Measurements from ENCODE around the gene PPP2R3A.

The PPP2R3A gene

DNA sequence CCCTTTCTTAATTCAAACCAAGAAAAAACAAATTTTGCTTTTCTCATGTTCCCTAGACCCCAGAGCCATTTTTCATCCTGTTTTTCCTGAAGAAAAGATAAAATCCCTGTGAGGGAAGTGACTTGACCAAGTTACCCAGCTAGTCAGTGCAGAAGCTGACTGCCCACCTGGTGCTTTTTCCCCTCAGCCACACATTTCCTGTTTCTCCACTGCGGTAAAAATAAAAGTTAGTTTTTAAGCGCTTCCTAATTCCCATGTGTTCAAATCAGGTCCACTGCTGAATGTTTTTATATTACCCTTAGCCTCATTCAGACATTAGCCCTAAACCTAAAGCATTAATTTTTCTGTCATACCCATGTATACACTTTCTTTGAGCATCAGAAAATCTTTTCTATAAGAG, 26.1 kb downstream of the PPP2R3A start:
- no peaks in the 10 kb centered on the region for H3K36me3 ChIP-seq (ENCODE audit: control insufficient read depth in 2 of 2, insufficient read depth in 2 of 2, low read length in 2 of 2)
- H3K27me3 ChIP-seq (ENCODE audit: control insufficient read depth in 1 of 2, insufficient read depth in 2 of 2, low read length in 2 of 2), result no peaks in the 10 kb centered on the region
- no peak overlapping the region for H3K27ac ChIP-seq (ENCODE audit: low read length)
- no peak overlapping the region for H3K9ac ChIP-seq (ENCODE audit: low read length in 2 of 2)
- H3K9me3 ChIP-seq (ENCODE audit: control insufficient read depth in 2 of 2, low read length in 2 of 2), result no peaks in the 10 kb centered on the region
- H3K4me1 ChIP-seq (ENCODE audit: control insufficient read depth, insufficient read depth, low read length), result peaks cover 3% of the 10 kb centered on the region
- no peak overlapping the region for H3K4me3 ChIP-seq (ENCODE audit: low read length in 2 of 2)

GRCh38 chr3:135992072-135992471, 26.5 kb downstream of the PPP2R3A start:
- no peaks in the 10 kb centered on the region for H3K27me3 ChIP-seq (ENCODE audit: control insufficient read depth in 1 of 2, insufficient read depth in 2 of 2, low read length in 2 of 2)
- peaks cover 3% of the 10 kb centered on the region for H3K4me1 ChIP-seq (ENCODE audit: control insufficient read depth, insufficient read depth, low read length)
- no peak overlapping the region for H3K9ac ChIP-seq (ENCODE audit: low read length in 2 of 2)
- peak overlapping the region in 1 of 2 donors; percentile 16 for H3K4me3 ChIP-seq (ENCODE audit: low read length in 2 of 2)
- no peaks in the 10 kb centered on the region for H3K36me3 ChIP-seq (ENCODE audit: control insufficient read depth in 2 of 2, insufficient read depth in 2 of 2, low read length in 2 of 2)
- no peaks in the 10 kb centered on the region for H3K9me3 ChIP-seq (ENCODE audit: control insufficient read depth in 2 of 2, low read length in 2 of 2)
- H3K27ac ChIP-seq (ENCODE audit: low read length), result no peak overlapping the region

DNA sequence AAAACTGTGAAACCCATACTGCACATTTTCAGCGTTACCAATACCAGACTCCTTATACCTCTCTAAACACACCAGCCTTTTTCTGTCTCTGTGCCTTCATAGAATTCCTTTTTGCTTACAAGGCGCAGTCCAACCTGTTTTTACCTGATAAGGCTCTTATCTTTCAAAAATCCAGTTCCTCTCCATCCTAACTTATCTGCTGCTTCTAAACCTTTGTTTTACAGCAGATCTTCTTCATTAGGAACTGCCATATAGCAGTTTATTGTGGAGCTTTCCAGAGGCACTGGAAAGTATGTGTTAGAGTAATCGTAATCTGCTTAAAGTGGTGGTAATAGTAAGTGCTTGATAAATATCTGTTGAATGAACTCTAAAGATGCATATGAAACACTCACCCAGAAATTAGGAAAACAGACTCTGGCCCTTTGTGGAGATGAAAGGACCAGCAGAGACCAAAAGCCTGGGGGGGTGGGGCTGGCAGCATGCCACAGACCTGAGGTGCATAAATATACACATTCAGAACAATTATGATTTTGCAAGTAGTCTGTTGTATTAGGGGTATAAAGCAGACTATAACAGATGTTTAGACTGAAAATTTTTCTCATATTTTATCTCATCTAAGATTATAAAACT, 29.3 kb downstream of the PPP2R3A start:
- H3K4me3 ChIP-seq (ENCODE audit: low read length in 2 of 2), result no peak overlapping the region
- no peak overlapping the region for H3K27ac ChIP-seq (ENCODE audit: low read length)
- H3K9me3 ChIP-seq (ENCODE audit: control insufficient read depth in 2 of 2, low read length in 2 of 2), result no peaks in the 10 kb centered on the region
- H3K9ac ChIP-seq (ENCODE audit: low read length in 2 of 2), result no peak overlapping the region
- no peaks in the 10 kb centered on the region for H3K36me3 ChIP-seq (ENCODE audit: control insufficient read depth in 2 of 2, insufficient read depth in 2 of 2, low read length in 2 of 2)
- peaks cover 3% of the 10 kb centered on the region for H3K4me1 ChIP-seq (ENCODE audit: control insufficient read depth, insufficient read depth, low read length)
- H3K27me3 ChIP-seq (ENCODE audit: control insufficient read depth in 1 of 2, insufficient read depth in 2 of 2, low read length in 2 of 2), result no peaks in the 10 kb centered on the region

DNA sequence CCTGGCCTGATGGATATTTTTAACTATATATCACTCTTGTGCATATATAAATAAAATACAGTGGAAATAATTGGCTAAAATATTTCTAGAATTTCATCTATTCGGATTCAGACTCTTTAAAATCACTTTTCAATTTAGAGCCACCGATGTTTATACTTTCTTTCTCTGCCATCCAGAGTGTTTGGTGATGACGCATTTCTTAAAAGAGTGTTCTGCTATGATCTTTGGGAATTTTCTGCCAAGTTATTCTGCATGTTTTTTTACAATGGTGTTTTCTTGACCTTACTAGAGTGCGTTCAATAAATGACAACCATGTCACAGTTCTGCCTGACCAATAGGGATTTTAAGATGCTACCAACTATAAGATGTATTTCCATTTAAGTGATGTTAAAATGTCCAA, 30.2 kb downstream of the PPP2R3A start:
- Histone ChIP-seq H3K27ac (ENCODE audit: low read length) (no peak overlapping the region), H3K9ac (ENCODE audit: low read length in 2 of 2) (no peak overlapping the region), H3K4me1 (ENCODE audit: control insufficient read depth, insufficient read depth, low read length) (peaks cover 3% of the 10 kb centered on the region)

GRCh38 chr3:135997554-135998320, 32.2 kb downstream of the PPP2R3A start:
- Histone ChIP-seq H3K4me3 (ENCODE audit: low read length in 2 of 2) (no peak overlapping the region), H3K9ac (ENCODE audit: low read length in 2 of 2) (no peak overlapping the region), H3K4me1 (ENCODE audit: control insufficient read depth, insufficient read depth, low read length) (peaks cover 3% of the 10 kb centered on the region)

More for the DNA sequence above, 30.2 kb downstream of the PPP2R3A start:
- no peaks in the 10 kb centered on the region for H3K36me3 ChIP-seq (ENCODE audit: control insufficient read depth in 2 of 2, insufficient read depth in 2 of 2, low read length in 2 of 2)
- no peaks in the 10 kb centered on the region for H3K9me3 ChIP-seq (ENCODE audit: control insufficient read depth in 2 of 2, low read length in 2 of 2)
- H3K4me3 ChIP-seq (ENCODE audit: low read length in 2 of 2), result no peak overlapping the region
- H3K27me3 ChIP-seq (ENCODE audit: control insufficient read depth in 1 of 2, insufficient read depth in 2 of 2, low read length in 2 of 2), result no peaks in the 10 kb centered on the region

GRCh38 chr3:136008221-136008620, 42.7 kb downstream of the PPP2R3A start:
- Histone ChIP-seq H3K27me3 (ENCODE audit: control insufficient read depth in 1 of 2, insufficient read depth in 2 of 2, low read length in 2 of 2) (no peaks in the 10 kb centered on the region), H3K36me3 (ENCODE audit: control insufficient read depth in 2 of 2, insufficient read depth in 2 of 2, low read length in 2 of 2) (peaks cover 3 to 4% of the 10 kb centered on the region in 2 donors), H3K4me1 (ENCODE audit: control insufficient read depth, insufficient read depth, low read length) (no peaks in the 10 kb centered on the region), H3K27ac (ENCODE audit: low read length) (no peak overlapping the region), H3K9me3 (ENCODE audit: control insufficient read depth in 2 of 2, low read length in 2 of 2) (no peaks in the 10 kb centered on the region), H3K4me3 (ENCODE audit: low read length in 2 of 2) (no peak overlapping the region), H3K9ac (ENCODE audit: low read length in 2 of 2) (no peak overlapping the region)

More at GRCh38 chr3:135997554-135998320, 32.2 kb downstream of the PPP2R3A start:
- H3K36me3 ChIP-seq (ENCODE audit: control insufficient read depth in 2 of 2, insufficient read depth in 2 of 2, low read length in 2 of 2), result no peaks in the 10 kb centered on the region
- no peaks in the 10 kb centered on the region for H3K9me3 ChIP-seq (ENCODE audit: control insufficient read depth in 2 of 2, low read length in 2 of 2)
- no peaks in the 10 kb centered on the region for H3K27me3 ChIP-seq (ENCODE audit: control insufficient read depth in 1 of 2, insufficient read depth in 2 of 2, low read length in 2 of 2)
- H3K27ac ChIP-seq (ENCODE audit: low read length), result no peak overlapping the region

DNA sequence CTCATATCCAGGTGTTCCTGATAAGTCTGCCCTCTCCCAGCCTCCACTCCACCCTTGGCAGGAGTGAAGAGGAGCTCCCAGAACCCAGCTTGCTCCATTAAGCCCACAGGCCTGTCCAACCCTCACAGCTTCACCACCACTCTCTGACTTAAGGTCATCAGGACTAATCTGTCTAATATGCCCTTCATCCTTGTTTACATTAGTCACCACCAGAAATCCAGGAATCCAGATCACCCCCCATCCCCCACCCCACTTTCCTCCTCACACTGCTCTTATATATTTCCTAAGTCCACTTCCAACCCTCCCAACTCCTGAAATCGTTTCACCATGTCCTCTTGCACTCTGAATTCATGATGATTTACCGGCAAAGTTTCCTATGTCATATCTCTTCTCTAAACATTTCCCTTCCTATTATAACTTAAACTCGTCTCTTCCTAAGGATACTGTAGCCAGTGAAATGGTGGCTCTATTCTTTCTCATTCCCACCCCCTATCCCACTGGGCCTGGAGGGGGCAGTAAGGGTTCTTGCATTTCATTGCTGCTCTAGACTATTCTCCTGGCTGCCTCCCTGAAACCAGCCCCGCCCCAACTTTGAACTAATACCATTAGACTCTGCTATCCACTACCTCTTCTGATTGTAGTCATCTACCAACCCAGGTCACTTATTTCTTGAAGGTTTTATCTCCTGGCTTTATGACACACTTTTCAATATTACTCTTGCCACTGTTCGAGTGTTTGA, 43.4 kb downstream of the PPP2R3A start:
- Histone ChIP-seq H3K9me3 (ENCODE audit: control insufficient read depth in 2 of 2, low read length in 2 of 2) (no peaks in the 10 kb centered on the region), H3K27me3 (ENCODE audit: control insufficient read depth in 1 of 2, insufficient read depth in 2 of 2, low read length in 2 of 2) (no peaks in the 10 kb centered on the region), H3K4me1 (ENCODE audit: control insufficient read depth, insufficient read depth, low read length) (no peaks in the 10 kb centered on the region), H3K9ac (ENCODE audit: low read length in 2 of 2) (no peak overlapping the region), H3K4me3 (ENCODE audit: low read length in 2 of 2) (no peak overlapping the region), H3K27ac (ENCODE audit: low read length) (no peak overlapping the region), H3K36me3 (ENCODE audit: control insufficient read depth in 2 of 2, insufficient read depth in 2 of 2, low read length in 2 of 2) (peaks cover 3 to 4% of the 10 kb centered on the region in 2 donors)

DNA sequence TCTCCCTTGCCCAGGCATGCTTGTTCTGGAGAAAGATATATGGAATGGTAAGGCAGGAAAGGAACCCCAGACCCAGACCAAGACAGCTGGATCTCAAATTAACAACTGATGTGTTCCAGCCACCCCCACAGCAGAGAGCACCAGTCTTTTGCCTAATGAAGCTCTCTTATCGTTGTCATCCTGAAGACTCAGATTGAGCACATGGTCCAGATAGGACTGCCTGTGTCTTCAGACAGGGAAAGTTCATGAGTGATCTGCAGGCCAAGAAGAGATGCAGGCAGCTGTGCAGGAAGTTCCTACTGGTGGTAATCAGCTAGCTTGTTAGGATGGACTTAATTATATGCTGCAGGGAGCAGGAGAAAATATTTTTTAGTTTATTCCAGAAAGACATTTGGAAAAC, 53.3 kb downstream of the PPP2R3A start:
- Histone ChIP-seq H3K4me1 (ENCODE audit: control insufficient read depth, insufficient read depth, low read length) (peaks cover 22% of the 10 kb centered on the region), H3K4me3 (ENCODE audit: low read length in 2 of 2) (peak overlapping the region in 1 of 2 donors; percentile 24), H3K9me3 (ENCODE audit: control insufficient read depth in 2 of 2, low read length in 2 of 2) (no peaks in the 10 kb centered on the region), H3K9ac (ENCODE audit: low read length in 2 of 2) (no peak overlapping the region), H3K27me3 (ENCODE audit: control insufficient read depth in 1 of 2, insufficient read depth in 2 of 2, low read length in 2 of 2) (no peaks in the 10 kb centered on the region), H3K36me3 (ENCODE audit: control insufficient read depth in 2 of 2, insufficient read depth in 2 of 2, low read length in 2 of 2) (no peaks in the 10 kb centered on the region), H3K27ac (ENCODE audit: low read length) (no peak overlapping the region)

DNA sequence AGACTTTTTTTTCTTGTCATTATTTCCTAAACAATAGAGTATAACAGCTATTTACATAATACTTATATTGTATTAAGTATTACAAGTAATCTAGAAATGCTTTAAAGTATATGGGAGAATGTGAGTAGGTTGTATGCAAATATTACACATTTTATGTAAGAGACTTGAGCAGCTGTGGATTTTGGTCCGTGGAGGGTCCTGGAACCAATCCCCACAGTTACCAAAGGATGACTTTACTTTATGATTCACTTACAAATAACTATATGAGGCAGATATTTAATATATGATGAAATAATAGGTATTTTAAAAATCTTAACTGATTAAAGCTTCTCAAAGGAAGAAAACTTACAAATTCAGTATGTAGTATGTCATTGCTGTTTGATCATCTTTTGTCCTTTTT, 56.3 kb downstream of the PPP2R3A start:
- Histone ChIP-seq H3K4me1 (ENCODE audit: control insufficient read depth, insufficient read depth, low read length) (peaks cover 22% of the 10 kb centered on the region), H3K27me3 (ENCODE audit: control insufficient read depth in 1 of 2, insufficient read depth in 2 of 2, low read length in 2 of 2) (no peaks in the 10 kb centered on the region), H3K4me3 (ENCODE audit: low read length in 2 of 2) (no peak overlapping the region), H3K9ac (ENCODE audit: low read length in 2 of 2) (no peak overlapping the region), H3K9me3 (ENCODE audit: control insufficient read depth in 2 of 2, low read length in 2 of 2) (no peaks in the 10 kb centered on the region), H3K36me3 (ENCODE audit: control insufficient read depth in 2 of 2, insufficient read depth in 2 of 2, low read length in 2 of 2) (peaks cover 0 to 1% of the 10 kb centered on the region in 2 donors), H3K27ac (ENCODE audit: low read length) (no peak overlapping the region)

DNA sequence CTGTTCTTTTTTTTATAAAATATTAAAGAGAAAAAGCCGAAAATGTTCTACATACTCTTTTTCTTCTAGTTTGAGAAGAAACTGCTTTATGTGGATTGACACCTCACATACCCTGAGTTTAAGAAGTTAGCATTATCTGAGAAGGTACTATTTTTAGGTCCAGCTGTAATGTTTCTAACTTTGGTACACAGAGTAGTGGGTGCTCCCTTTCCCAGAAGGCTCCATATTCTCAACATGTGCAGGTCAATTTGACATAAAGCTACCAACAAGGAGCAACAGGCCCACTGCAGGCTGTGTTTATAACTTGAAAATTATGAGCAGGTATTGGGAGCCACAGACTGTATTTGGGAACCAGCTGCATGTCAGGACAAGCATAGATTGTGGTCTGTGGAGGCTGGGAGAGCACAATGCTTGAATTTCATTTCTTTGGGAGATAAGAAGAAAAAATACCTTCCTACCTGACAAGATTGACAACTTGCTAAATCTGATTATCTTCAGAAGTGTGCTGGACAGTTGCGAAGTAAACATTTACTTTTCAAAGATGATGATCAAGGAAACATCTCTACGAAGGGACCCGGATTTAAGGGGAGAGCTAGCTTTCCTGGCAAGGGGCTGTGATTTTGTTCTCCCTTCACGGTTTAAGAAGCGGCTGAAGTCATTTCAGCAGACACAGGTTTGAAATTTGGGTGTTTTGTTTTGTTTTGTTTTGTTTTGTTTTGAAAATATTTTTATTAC, 57.2 kb downstream of the PPP2R3A start:
- H3K27ac ChIP-seq (ENCODE audit: low read length), result no peak overlapping the region
- H3K4me1 ChIP-seq (ENCODE audit: control insufficient read depth, insufficient read depth, low read length), result peaks cover 18% of the 10 kb centered on the region
- H3K4me3 ChIP-seq (ENCODE audit: low read length in 2 of 2), result no peak overlapping the region
- peaks cover 2 to 4% of the 10 kb centered on the region in 2 donors for H3K36me3 ChIP-seq (ENCODE audit: control insufficient read depth in 2 of 2, insufficient read depth in 2 of 2, low read length in 2 of 2)
- H3K9me3 ChIP-seq (ENCODE audit: control insufficient read depth in 2 of 2, low read length in 2 of 2), result no peaks in the 10 kb centered on the region
- H3K27me3 ChIP-seq (ENCODE audit: control insufficient read depth in 1 of 2, insufficient read depth in 2 of 2, low read length in 2 of 2), result no peaks in the 10 kb centered on the region
- no peak overlapping the region for H3K9ac ChIP-seq (ENCODE audit: low read length in 2 of 2)
